ENCODE measurements around the gene MAD1L1. TPM values are rescaled to one million over a fixed set of nuclear protein-coding genes. Genes with fewer than 3 reads are reported as not detected.
A peak's percentile ranks its signal among the peaks of the same experiment; 100 is the strongest.

Gene MAD1L1
- total and polyA plus RNA-seq, 7 donors, result 11.7 to 17.5 (median 15.6) TPM

DNA sequence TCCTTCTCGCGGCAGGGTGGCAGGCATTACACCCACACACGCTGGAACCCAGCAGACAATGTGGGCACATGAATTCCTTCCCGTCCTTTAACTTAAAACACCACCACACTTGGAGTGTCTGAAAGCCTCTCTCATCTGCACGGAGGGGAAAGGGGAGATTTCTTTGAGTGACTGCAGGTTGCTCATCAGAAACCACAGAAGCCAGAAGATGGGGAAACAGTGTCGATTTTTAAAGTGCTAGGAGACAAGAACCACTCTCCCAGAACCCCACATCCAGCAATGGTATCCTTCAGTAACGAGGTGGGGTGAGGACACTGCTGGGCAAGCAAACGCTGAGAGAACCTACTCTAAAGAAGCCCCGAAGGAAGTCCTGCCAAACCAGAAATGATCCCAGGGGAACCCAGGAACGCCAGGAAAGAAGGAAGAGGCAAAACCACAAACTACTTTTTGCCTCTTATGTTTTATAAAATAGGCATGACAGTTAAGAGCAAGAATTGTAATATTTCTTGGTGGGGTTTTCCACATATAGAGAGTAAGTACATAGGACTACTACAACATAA, 308.4 kb downstream of the MAD1L1 start:
- intact Hi-C loops (cut with DNase I), result no loop called here
- ATAC-seq (no peak), DNase-seq (no peak)
- no peak overlapping the region for H3K4me3 ChIP-seq
- no peaks in the 10 kb centered on the region for H3K9me3 ChIP-seq
- no peaks in the 10 kb centered on the region for H3K36me3 ChIP-seq (ENCODE audit: insufficient read depth in 1 of 2, low read depth in 1 of 2)
- H3K27ac ChIP-seq, result no peak overlapping the region
- TF ChIP-seq, protein P1, sequence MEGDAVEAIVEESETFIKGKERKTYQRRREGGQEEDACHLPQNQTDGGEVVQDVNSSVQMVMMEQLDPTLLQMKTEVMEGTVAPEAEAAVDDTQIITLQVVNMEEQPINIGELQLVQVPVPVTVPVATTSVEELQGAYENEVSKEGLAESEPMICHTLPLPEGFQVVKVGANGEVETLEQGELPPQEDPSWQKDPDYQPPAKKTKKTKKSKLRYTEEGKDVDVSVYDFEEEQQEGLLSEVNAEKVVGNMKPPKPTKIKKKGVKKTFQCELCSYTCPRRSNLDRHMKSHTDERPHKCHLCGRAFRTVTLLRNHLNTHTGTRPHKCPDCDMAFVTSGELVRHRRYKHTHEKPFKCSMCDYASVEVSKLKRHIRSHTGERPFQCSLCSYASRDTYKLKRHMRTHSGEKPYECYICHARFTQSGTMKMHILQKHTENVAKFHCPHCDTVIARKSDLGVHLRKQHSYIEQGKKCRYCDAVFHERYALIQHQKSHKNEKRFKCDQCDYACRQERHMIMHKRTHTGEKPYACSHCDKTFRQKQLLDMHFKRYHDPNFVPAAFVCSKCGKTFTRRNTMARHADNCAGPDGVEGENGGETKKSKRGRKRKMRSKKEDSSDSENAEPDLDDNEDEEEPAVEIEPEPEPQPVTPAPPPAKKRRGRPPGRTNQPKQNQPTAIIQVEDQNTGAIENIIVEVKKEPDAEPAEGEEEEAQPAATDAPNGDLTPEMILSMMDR (IDR thresholded peaks at IDR 0.05), result no peak
- WGBS, 3 donors, result 78 to 86% (median 82%) methylated on average over 10 of the region's 10 CpGs
- peaks cover 5% of the 10 kb centered on the region for H3K4me1 ChIP-seq
- no peaks in the 10 kb centered on the region for H3K27me3 ChIP-seq (ENCODE audit: insufficient read depth in 3 of 3, low read length in 2 of 3)

- WGBS, 3 donors, result 97% methylated on average over 30 of the region's 30 CpGs
These were observed 309.1 kb downstream of the MAD1L1 start for GRCh38 chr7:1923409-1924257.

GRCh38 chr7:1922870-1923236, 309.9 kb downstream of the MAD1L1 start:
- TF ChIP-seq, protein P1 (IDR thresholded peaks at IDR 0.05), result no peak
- DNase-seq (no peak), ATAC-seq (no peak)
- H3K36me3 ChIP-seq (ENCODE audit: insufficient read depth in 1 of 2, low read depth in 1 of 2), result no peaks in the 10 kb centered on the region
- H3K9me3 ChIP-seq, result no peaks in the 10 kb centered on the region
- no peak overlapping the region for H3K27ac ChIP-seq
- no peak overlapping the region for H3K4me3 ChIP-seq
- WGBS, 3 donors, result 94 to 96% (median 95%) methylated on average over 7 of the region's 7 CpGs
- peaks cover 6% of the 10 kb centered on the region for H3K4me1 ChIP-seq
- intact Hi-C loops (cut with DNase I), result no loop called here
- H3K27me3 ChIP-seq (ENCODE audit: insufficient read depth in 3 of 3, low read length in 2 of 3), result no peaks in the 10 kb centered on the region

More at GRCh38 chr7:1923409-1924257, 309.1 kb downstream of the MAD1L1 start:
- TF ChIP-seq, protein P1 (IDR thresholded peaks at IDR 0.05), result no peak
- no peaks in the 10 kb centered on the region for H3K9me3 ChIP-seq
- intact Hi-C loops (cut with DNase I), result no loop called here
- H3K4me1 ChIP-seq, result peaks cover 6% of the 10 kb centered on the region
- H3K4me3 ChIP-seq, result no peak overlapping the region
- no peak overlapping the region for H3K27ac ChIP-seq
- no peaks in the 10 kb centered on the region for H3K27me3 ChIP-seq (ENCODE audit: insufficient read depth in 3 of 3, low read length in 2 of 3)
- no peak for ATAC-seq
- H3K36me3 ChIP-seq (ENCODE audit: insufficient read depth in 1 of 2, low read depth in 1 of 2), result no peaks in the 10 kb centered on the region
- peak in 1 of 2 donors; percentile 30 for DNase-seq

- Histone ChIP-seq H3K36me3 (ENCODE audit: insufficient read depth in 1 of 2, low read depth in 1 of 2) (no peaks in the 10 kb centered on the region), H3K4me1 (peaks cover 9% of the 10 kb centered on the region), H3K9me3 (no peaks in the 10 kb centered on the region), H3K4me3 (no peak overlapping the region), H3K27ac (no peak overlapping the region), H3K27me3 (ENCODE audit: insufficient read depth in 3 of 3, low read length in 2 of 3) (no peaks in the 10 kb centered on the region)
- ATAC-seq (no peak), DNase-seq (peak in 1 of 2 donors; percentile 35)
- WGBS, 3 donors, result 88 to 91% (median 88%) methylated on average over 42 of the region's 42 CpGs
- intact Hi-C loops (cut with DNase I), result no loop called here
- TF ChIP-seq, protein P1 (IDR thresholded peaks at IDR 0.05), result no peak
These were observed 310.5 kb downstream of the MAD1L1 start for GRCh38 chr7:1922071-1922869.
